Small intestine (tissue), 7 donors: Measurements from ENCODE around the gene CDC34. TPM values are rescaled to one million over a fixed set of nuclear protein-coding genes. Genes with fewer than 3 reads are reported as not detected.

Source experiments
- DNase-seq, 2 donors: peaks; one replicate each; pipeline versions ENCODE4 v3.0.0 to v3.0.0-alpha.2; 2013
- FAIRE-seq: peaks from 2 replicates; lab custom pipeline; 2012; peaks lifted over from hg19 to GRCh38; lab: Jason Lieb, UNC
- H3K27ac ChIP-seq, 3 donors: one replicate each; pipeline ENCODE4 v1.5.1; 2013; ENCODE audit warnings: low read length in 2 of 3, mild to moderate bottlenecking in 2 of 3, control low read depth in 1 of 3, inconsistent platforms in 1 of 3, low read depth in 1 of 3, moderate library complexity in 1 of 3
- H3K27me3 ChIP-seq, 3 donors: one replicate each; pipeline ENCODE4 v1.6.1; 2013; ENCODE audit warnings: low read length in 3 of 3, inconsistent platforms in 1 of 3; ENCODE audit not compliant: control insufficient read depth in 3 of 3, insufficient read depth in 3 of 3
- H3K36me3 ChIP-seq, 3 donors: one replicate each; pipeline ENCODE4 v1.6.1; 2013; ENCODE audit warnings: low read length in 3 of 3, inconsistent platforms in 1 of 3, low read depth in 1 of 3, mild to moderate bottlenecking in 1 of 3, moderate library complexity in 1 of 3; ENCODE audit not compliant: control insufficient read depth in 3 of 3, insufficient read depth in 2 of 3
- H3K4me1 ChIP-seq, 3 donors: one replicate each; pipeline ENCODE4 v1.6.1; 2013; ENCODE audit warnings: low read length in 2 of 3, inconsistent platforms in 1 of 3, low read depth in 1 of 3, mild to moderate bottlenecking in 1 of 3, moderate library complexity in 1 of 3; ENCODE audit not compliant: control insufficient read depth in 3 of 3, insufficient read depth in 2 of 3
- H3K4me3 ChIP-seq, 3 donors: one replicate each; pipeline ENCODE4 v1.5.1; 2013; ENCODE audit warnings: low read length in 3 of 3, control low read depth in 1 of 3, inconsistent platforms in 1 of 3, low read depth in 1 of 3, mild to moderate bottlenecking in 1 of 3, moderate library complexity in 1 of 3
- H3K9me3 ChIP-seq, 2 donors: one replicate each; pipeline ENCODE4 v1.6.1; 2013; ENCODE audit warnings: low read depth in 1 of 2, low read length in 1 of 2; ENCODE audit not compliant: control insufficient read depth in 2 of 2, insufficient read depth in 1 of 2
- WGBS, 3 donors: extraction: QIAGEN DNeasy Blood & Tissue Kit; methylation state at CpG; one replicate each; pipeline ENCODE4 v1.1.7; 2013; 5-methylcytosine and 5-hydroxymethylcytosine counted together
- polyA plus RNA-seq, 4 donors: library from polyadenylated mRNA; stranded (reverse) in 3 of 4; unstranded in 1 of 4; fragments of 200-250 nt in 3 of 4; fragments of 120-200 nt in 1 of 4; gene quantifications; one replicate each; pipeline versions ENCODE4 v1.2.1 to v1.2.3, GENCODE V29; 2013
- donor health status: healthy with polysubstance abuse.
- donor health status: control.
- donor health status: control.
- donor health status: Bipolar disorder and iron deficiency.
- donor health status: healthy.

The CDC34 gene
- polyA plus RNA-seq, 4 donors, result 58.2 to 113 (median 89.0) TPM

- DNase-seq (peak; percentile 94 to 98), FAIRE-seq (no peak)
- Histone ChIP-seq H3K36me3 (no peaks in the 10 kb centered on the region), H3K27ac (peak overlapping the region; percentile 73 to 94 (median 73)), H3K9me3 (no peaks in the 10 kb centered on the region), H3K27me3 (peaks cover 0 to 19% (median 7%) of the 10 kb centered on the region in 3 donors), H3K4me3 (peak overlapping the region; percentile 54 to 83 (median 73)), H3K4me1 (peaks cover 0 to 9% (median 0%) of the 10 kb centered on the region in 3 donors)
- WGBS, 3 donors, result 1% methylated on average over 64 to 114 of the region's 114 CpGs
Measured at GRCh38 chr19:488505-489417, 42.8 kb upstream of the CDC34 start.

GRCh38 chr19:489418-490196 lies 42.0 kb upstream of the CDC34 start:
- no peak for FAIRE-seq

GRCh38 chr19:491146-491741 lies 40.3 kb upstream of the CDC34 start:
- no peak for FAIRE-seq
- no peaks in the 10 kb centered on the region for H3K4me1 ChIP-seq
- no peaks in the 10 kb centered on the region for H3K36me3 ChIP-seq
- no peaks in the 10 kb centered on the region for H3K9me3 ChIP-seq
- H3K4me3 ChIP-seq, result no peak overlapping the region
- H3K27ac ChIP-seq, result peak overlapping the region in 1 of 3 donors; percentile 50
- H3K27me3 ChIP-seq, result peaks cover 0 to 9% (median 2%) of the 10 kb centered on the region in 3 donors
- 69 to 78% (median 75%) methylated on average over 27 to 32 of the region's 32 CpGs for WGBS, 3 donors
- no peak for DNase-seq

More at GRCh38 chr19:489418-490196, 42.0 kb upstream of the CDC34 start:
- no peaks in the 10 kb centered on the region for H3K9me3 ChIP-seq
- peak overlapping the region in 2 of 3 donors; percentile 1 to 70 for H3K27ac ChIP-seq
- H3K27me3 ChIP-seq, result peaks cover 0 to 16% (median 4%) of the 10 kb centered on the region in 3 donors
- H3K36me3 ChIP-seq, result no peaks in the 10 kb centered on the region
- peak overlapping the region; percentile 41 to 83 (median 49) for H3K4me3 ChIP-seq
- 17 to 34% (median 22%) methylated on average over 54 to 61 of the region's 61 CpGs for WGBS, 3 donors
- H3K4me1 ChIP-seq, result peaks cover 0 to 9% (median 0%) of the 10 kb centered on the region in 3 donors
- peak in 1 of 2 donors; percentile 51 for DNase-seq

GRCh38 chr19:492091-492531 lies 39.4 kb upstream of the CDC34 start:
- FAIRE-seq (no peak), DNase-seq (no peak)
- 74 to 81% (median 80%) methylated on average over 7 to 19 of the region's 19 CpGs for WGBS, 3 donors
- Histone ChIP-seq H3K4me3 (no peak overlapping the region), H3K9me3 (no peaks in the 10 kb centered on the region), H3K27ac (no peak overlapping the region), H3K36me3 (no peaks in the 10 kb centered on the region), H3K4me1 (no peaks in the 10 kb centered on the region), H3K27me3 (peaks cover 0 to 10% (median 3%) of the 10 kb centered on the region in 3 donors)

- DNase-seq, result no peak
- Histone ChIP-seq H3K9me3 (no peaks in the 10 kb centered on the region), H3K4me1 (peaks cover 0 to 5% (median 0%) of the 10 kb centered on the region in 3 donors), H3K4me3 (no peak overlapping the region), H3K27me3 (peaks cover 4 to 21% (median 10%) of the 10 kb centered on the region in 3 donors), H3K27ac (no peak overlapping the region), H3K36me3 (no peaks in the 10 kb centered on the region)
- 60 to 68% (median 63%) methylated on average over 16 to 23 of the region's 23 CpGs for WGBS, 3 donors
- no peak for FAIRE-seq
Measured at GRCh38 chr19:493391-494170, 38.0 kb upstream of the CDC34 start.

- no peaks in the 10 kb centered on the region for H3K9me3 ChIP-seq
- peaks cover 0 to 5% (median 0%) of the 10 kb centered on the region in 3 donors for H3K4me1 ChIP-seq
- no peak overlapping the region for H3K27ac ChIP-seq
- H3K4me3 ChIP-seq, result no peak overlapping the region
- DNase-seq (peak in 1 of 2 donors; percentile 40), FAIRE-seq (no peak)
- H3K36me3 ChIP-seq, result no peaks in the 10 kb centered on the region
- 35 to 36% (median 36%) methylated on average over 13 to 22 of the region's 22 CpGs for WGBS, 3 donors
- peaks cover 4 to 29% (median 10%) of the 10 kb centered on the region in 3 donors for H3K27me3 ChIP-seq
Measured at GRCh38 chr19:494171-495080, 37.1 kb upstream of the CDC34 start.

GRCh38 chr19:495081-495401 lies 36.5 kb upstream of the CDC34 start:
- Histone ChIP-seq H3K4me3 (no peak overlapping the region), H3K36me3 (no peaks in the 10 kb centered on the region), H3K27me3 (peaks cover 4 to 34% (median 10%) of the 10 kb centered on the region in 3 donors), H3K27ac (no peak overlapping the region), H3K4me1 (peaks cover 0 to 5% (median 0%) of the 10 kb centered on the region in 3 donors), H3K9me3 (no peaks in the 10 kb centered on the region)
- FAIRE-seq (no peak), DNase-seq (peak in 1 of 2 donors; percentile 1)
- WGBS, 3 donors, result 29 to 50% (median 49%) methylated on average over 10 of the region's 10 CpGs
